Sigmoid colon (tissue), 4 donors: ENCODE results near the gene GNL1.

ENCODE experiments used
- CTCF ChIP-seq, 4 experiments: fragments of 450-650 bp in 3 of 4; fragments of 200-600 bp in 1 of 4; IDR thresholded peaks; one replicate each; pipeline ENCODE4 v1.5.1; 2016 to 2019; ENCODE audit warnings: antibody characterized with exemption in 4 of 4, mild to moderate bottlenecking in 3 of 4, moderate library complexity in 2 of 4
- POLR2A ChIP-seq, 2 donors: fragments of 450-650 bp; IDR thresholded peaks; one replicate each; pipeline ENCODE4 v1.6.1; 2016; ENCODE audit warnings: antibody characterized with exemption in 2 of 2, mild to moderate bottlenecking in 2 of 2, moderate library complexity in 2 of 2
- POLR2AphosphoS5 ChIP-seq, 4 donors: sonication (generic); formaldehyde crosslinking; IDR thresholded peaks; one replicate each; pipeline ENCODE4 v1.6.1; 2017; ENCODE audit warnings: antibody characterized with exemption in 4 of 4

- TF ChIP-seq CTCF (IDR thresholded peaks at IDR 0.05): no peak
- TF ChIP-seq POLR2AphosphoS5 (IDR thresholded peaks at IDR 0.05): peak in 3 of 4 donors; percentile 21 to 34 (median 29)
- no peak for TF ChIP-seq POLR2A (IDR thresholded peaks at IDR 0.05)
Observed at GRCh38 chr6:30601815-30602641, 45.7 kb upstream of the GNL1 start.
